ENCODE measurements around the gene KLK14.
A peak's percentile ranks its signal among the peaks of the same experiment; 100 is the strongest.

KLK14 gene, protein sequence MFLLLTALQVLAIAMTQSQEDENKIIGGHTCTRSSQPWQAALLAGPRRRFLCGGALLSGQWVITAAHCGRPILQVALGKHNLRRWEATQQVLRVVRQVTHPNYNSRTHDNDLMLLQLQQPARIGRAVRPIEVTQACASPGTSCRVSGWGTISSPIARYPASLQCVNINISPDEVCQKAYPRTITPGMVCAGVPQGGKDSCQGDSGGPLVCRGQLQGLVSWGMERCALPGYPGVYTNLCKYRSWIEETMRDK

DNA sequence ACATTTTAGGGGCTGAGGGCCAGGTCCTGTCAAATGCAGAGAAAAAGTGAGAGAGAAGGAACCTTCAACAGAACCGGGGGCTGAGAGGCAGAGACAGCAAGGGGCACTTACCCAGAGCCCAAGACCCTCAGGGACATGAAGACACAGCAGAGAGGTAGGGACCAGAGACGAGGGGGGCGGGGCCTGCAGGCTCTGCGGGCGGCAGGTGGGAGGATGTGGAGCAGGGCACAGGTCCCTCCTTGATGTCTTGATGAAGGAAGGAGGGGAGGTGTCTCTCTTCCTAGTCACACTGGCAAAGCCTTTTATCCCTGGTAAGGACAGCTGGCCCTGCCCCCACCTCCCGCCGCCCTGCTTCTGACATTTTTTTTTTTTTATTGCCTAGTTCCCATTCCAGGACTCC lies at the start of gene KLK14:
TSS of gene KLK14 (minus strand) at position 277 of the 400 bp plus-strand sequence. CDS start at position 4, 273 bp downstream.
- DNase-seq: no peak

DNA sequence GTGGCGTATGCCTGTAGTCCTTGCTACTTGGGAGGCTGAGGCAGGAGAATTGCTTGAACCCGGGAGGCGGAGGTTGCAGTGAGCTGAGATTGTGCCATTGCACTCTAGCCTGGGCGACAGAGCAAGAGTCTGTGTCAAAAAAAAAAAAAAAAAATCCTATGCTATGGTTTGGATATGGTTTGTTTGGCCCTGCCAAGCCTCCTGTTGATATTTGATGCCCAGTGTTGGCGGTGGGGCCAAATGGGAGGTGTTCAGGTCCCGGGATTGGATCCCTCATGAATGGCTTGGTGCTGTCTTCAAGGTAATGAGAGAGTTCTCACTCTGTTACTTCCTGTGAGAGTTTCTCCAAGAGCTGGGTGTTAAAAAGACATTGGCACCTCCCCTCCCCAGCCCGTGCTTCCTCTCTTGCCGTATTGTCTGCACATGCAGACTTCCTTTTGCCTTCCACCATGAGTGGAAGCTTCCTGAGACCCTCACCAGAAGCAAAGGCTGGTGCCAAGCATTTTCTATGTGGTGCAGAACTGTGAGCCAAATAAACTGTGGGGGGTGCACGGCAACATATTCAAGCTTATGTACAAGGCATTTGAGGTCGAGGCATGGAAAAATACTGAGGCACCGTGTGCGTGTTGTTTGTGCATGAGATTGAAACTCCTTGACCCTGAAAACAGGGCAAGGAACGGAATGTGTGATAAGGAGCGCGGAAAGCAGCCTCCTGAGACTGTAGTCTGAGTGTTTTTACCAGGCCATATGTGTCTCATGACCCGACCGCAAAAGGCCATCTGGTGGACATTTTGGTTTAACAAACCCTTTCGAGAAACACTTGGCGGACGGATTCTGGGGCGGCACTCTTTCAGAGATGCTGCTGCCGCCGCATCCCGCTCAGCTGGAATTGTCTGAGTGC lies 49.3 kb upstream of the KLK14 start:
- peak; percentile 33 for DNase-seq

DNA sequence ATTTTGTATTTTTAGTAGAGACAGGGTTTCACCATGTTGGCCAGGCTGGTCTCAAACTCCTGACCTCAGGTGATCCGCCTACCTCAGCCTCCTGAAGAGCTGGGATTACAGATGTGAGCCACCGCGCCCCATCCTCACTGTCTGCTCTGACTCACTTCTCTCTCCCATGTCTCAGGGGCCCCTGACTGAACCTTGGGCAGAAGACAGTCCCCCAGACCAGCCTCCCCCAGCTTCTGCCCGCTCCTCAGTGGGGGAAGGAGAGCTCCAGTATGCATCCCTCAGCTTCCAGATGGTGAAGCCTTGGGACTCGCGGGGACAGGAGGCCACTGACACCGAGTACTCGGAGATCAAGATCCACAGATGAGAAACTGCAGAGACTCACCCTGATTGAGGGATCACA lies 47.0 kb upstream of the KLK14 start:
- no peak for DNase-seq

DNA sequence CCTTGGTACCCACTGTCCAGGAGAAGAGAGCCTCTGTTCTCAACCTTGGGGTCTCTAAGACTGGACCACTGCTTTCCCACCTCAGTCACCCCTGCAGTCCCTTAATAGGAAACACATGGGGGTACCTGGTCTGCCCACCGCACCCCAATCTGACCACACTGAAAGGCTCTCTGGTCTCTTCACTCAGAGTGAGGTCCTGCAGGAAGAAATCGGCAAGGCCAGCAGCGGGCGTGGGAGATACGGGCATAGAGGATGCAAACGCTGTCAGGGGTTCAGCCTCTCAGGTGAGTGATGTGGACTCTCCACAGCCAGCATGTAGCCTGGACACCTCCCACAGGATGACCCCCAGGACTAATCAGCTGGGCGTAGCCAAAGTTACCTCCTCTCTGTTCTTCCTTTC lies 45.5 kb upstream of the KLK14 start:
- no peak for DNase-seq

DNA sequence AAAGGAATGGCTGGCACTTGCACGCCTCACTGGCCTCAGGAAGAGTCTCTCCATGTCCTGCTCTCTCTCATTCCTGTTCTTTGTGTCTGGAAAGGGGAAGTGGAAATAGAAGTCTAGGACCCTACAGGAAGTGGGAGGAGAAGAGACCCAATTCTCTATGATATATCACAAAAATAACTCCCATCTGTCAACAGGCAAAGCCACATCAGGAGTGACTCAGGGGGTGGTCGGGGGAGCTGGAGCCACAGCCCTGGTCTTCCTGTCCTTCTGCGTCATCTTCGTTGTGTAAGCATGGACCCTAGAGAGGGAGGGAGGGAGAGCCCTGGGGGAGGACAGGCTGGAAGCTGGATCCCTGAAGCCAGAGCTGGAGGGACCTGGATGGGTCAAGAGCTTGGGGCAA lies 45.1 kb upstream of the KLK14 start:
- no peak for DNase-seq

DNA sequence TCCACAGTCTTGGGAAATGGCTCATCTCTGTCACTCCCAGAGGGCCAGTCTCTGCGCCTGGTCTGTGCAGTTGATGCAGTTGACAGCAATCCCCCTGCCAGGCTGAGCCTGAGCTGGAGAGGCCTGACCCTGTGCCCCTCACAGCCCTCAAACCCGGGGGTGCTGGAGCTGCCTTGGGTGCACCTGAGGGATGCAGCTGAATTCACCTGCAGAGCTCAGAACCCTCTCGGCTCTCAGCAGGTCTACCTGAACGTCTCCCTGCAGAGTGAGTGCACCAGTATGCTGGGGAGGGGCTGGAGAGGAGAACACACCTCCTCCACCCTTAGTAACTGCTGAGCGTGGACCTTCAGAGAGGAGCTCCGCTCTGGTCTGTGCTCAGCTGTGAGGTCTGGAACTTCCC lies 44.3 kb upstream of the KLK14 start:
- no peak for DNase-seq

DNA sequence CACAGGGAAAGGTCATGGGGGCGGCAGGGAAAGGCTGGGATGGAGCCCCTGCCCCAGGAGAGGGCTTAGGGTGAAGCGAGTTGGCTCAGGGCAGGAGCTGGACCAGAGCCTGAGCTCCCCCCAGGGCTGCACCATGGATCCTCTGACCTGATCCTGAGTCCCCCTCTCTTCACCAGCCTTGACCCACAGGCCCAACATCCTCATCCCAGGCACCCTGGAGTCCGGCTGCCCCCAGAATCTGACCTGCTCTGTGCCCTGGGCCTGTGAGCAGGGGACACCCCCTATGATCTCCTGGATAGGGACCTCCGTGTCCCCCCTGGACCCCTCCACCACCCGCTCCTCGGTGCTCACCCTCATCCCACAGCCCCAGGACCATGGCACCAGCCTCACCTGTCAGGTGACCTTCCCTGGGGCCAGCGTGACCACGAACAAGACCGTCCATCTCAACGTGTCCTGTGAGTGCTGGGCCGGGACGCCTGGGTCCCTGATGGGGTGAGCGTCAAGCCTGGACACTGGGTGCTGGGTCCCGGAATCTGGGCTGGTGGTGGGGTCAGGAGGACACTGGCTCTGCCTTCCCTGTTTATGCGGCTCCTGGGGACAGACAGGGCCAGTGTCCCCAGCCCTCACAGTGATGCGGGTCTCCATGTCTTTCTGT lies 42.9 kb upstream of the KLK14 start:
- DNase-seq: no peak

DNA sequence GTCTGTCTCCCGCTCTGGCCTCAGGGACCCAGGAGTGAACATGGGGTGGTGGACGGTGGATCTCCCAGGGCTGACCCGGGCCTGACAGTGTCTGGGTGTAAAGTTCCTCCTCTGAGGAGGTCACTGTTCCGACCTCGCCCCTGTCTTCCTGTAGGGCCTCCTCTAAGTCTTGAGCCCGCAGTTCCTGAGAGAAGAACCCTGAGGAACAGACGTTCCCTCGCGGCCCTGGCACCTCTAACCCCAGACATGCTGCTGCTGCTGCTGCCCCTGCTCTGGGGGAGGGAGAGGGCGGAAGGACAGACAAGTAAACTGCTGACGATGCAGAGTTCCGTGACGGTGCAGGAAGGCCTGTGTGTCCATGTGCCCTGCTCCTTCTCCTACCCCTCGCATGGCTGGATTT lies 42.0 kb upstream of the KLK14 start, which contains the start of gene SIGLEC9:
TSS of gene SIGLEC9 (plus strand) at position 178 of the 400 bp plus-strand sequence. CDS start at position 247, 69 bp downstream.
- no peak for DNase-seq

DNA sequence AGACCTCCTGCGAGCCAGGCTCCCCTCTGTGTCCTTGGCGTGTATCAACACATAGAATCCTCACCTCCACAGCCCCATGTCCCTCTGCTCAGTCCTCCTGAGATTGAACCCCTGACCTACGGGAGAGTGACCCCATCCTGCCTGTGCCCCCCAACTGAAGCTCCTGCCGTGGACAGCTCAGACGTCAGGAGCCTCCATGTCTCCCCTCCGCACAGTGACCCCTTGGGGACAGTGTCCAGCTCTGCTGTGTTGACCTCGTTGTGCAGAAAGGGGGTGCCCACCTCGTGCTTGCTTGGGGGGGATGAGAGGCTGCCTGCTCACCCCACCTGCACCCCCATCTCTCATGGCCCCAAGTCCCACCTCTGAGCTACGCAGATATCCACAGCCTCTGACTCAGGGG lies 41.5 kb upstream of the KLK14 start:
- DNase-seq: no peak

DNA sequence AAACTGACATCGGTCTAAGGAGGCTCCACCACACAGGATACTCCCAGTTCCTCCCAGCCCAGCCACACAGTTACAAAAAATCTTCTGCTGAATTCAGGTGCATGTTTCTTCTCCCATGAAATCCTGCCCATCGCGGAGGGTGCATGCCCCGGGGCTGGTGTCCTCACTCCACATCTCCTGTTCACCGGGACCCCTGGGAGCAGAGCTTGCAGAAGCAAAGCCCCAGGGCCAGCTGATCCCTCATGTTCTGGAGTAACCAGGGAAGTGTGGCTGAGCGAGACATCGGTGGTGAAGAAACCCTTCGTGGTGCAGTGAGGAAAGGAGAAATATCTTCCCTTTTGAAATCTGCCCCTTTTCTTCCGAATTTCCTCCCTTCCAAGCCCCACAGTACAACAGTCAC lies 41.1 kb upstream of the KLK14 start:
- DNase-seq: no peak

DNA sequence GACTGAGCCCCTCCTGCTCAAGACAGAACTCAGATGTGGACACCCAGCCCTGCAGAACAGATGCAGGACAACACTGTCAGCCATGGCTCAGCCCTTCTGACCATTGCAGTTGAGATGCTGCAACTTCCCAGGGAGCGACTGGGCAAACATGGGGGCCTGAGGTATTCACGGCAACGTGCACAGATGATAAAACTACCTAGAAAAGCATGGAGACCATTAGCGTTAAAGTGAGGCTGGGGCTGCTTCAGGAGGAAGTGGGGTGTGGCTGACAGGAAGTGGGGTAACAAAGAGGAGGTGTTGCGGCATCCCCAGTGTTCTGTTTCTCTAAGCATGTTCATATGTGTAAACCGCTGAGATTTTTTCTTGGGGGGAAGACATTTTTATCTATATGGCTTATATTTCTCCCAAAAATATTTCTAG lies 40.7 kb upstream of the KLK14 start:
- DNase-seq: peak; percentile 41

DNA sequence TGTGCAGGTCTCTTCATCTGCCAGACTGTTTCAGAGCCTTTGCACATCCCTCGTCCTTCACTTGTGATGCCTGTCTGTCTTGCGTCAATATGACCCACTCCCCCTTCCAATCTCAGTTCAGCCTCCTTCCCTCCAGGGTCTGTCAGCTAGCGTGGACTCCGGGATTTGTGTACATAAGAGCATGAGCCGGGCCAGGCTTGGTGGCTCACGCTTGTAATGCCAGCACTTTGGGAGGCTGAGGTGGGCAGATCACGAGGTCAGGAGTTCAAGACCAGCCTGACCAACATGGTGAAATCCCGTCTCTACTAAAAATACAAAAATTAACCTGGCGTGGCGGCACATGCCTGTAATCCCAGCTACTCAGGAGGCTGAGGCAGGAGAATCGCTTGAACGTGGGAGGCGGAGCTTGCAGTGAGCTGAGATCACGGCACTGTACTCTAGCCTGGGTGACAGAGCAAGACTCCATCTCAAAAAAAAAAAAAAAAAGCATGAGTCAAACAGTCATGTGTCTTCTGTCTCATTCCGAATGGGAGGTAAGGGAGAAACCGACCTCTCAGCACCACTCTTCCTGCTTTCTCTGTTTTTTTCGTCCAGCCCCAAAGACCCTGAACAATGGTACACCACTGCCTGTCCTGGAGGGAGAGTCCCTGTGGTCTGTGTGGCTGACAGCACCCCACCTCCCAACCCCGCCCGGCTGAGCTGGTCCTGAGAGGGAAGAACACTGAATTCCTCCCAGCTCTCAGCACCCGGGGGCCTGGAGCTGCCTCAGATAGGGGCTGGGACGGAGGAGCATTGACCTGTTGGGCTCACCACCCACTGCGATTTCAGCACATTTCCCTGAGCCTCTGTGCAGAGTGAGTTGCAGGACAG lies 39.7 kb upstream of the KLK14 start:
- DNase-seq: no peak

DNA sequence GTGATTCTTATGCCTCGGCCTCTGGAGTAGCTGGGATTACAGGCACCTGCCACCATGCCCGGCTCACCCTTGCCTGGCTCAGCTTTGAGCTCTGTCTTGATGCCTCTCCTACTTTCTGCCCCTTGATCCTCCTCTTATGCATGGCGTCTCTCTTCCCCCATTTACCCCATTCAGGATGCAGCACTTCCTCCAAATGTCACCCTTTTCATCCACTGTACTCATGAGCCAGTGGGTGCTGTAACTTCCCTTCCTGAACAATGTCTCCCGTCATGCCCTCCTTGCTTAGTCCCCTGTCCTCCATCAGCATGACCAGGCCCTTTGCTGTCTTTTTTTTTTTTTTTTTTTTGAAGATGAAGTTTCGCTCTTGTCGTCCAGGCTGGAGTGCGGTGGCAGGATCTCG lies 38.6 kb upstream of the KLK14 start:
- DNase-seq: no peak

DNA sequence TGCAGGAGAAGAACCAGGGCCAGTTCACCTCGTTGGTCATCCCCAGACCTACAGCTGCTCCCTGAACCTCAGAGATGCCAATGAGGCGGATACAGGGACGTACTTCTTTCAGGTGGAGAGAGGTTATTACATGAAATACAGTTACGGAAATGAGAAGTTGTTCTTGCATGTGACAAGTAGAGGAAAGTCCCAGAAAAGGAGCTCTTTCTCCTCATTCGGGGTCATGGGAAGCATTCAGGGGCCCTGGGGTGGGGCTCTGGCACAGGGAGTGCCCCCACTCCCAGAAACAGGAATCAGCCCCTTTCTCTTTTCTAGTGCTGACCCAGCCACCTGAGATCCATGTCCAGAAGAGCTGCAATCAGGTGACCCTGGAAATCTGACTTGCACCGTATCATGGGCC lies 37.5 kb upstream of the KLK14 start:
- no peak for DNase-seq

DNA sequence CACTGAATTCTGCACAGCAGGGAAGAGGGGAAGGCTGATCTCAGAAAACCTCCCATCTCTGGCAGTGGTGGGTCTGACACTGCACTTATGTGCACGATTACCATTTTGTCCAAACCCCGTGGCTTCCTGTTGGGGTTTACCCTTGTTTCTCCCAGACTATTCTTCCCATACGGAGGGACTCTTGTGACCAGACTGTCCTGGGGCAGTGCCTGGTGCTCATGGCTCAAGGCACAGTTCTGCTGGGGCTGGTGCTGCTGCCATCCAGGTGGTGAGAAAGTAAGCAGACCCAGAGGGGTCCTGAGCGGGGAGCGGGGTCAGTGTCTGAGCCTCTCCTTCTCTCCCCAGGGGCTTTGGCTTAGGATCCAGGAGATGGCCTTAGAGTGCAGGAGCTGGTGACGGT lies 36.9 kb upstream of the KLK14 start:
- no peak for DNase-seq

DNA sequence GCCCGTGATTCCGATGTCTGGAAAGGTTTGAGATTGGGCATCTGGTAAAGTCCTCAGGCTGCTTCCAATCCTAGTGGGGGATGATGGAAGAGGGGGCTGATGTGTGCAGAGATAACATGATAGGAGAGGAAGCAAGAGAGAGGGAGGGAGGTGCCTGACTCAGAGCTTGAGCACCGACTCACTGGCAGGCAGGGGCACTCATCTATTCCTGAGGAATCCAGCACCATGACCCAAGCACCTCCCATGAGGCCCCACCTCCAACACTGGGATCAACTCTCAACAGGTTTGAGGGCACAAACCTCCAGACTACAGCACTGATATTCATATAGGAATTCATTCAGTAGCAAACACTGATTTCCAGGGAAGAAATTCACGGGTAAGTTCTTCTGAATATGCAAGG lies 36.4 kb upstream of the KLK14 start:
- no peak for DNase-seq

DNA sequence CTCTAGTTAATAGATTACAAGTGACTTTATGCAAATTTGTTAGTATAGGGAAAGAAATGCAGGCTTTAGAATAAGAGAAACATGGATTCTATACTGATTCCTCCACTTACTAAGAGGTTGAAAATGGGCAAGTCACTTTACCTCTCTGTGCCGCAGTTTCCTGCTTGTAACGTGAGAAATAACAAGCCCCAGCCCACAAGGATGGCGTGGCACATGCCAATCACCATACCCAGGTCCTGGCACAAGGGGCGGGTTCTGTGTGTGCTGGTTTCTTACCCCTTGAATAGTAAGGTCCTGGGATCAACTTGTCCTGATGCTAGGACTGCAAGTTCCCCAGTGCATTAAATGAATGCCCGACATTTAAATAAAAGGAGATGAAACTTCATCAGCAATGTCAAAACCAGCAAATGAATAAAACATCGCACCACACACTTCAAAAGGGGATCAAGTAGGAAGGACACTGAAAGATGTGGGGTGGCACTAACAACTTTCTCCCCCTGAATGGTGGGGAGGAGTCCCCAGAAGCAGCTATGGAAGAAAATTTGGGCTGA lies 34.1 kb upstream of the KLK14 start:
- no peak for DNase-seq

DNA sequence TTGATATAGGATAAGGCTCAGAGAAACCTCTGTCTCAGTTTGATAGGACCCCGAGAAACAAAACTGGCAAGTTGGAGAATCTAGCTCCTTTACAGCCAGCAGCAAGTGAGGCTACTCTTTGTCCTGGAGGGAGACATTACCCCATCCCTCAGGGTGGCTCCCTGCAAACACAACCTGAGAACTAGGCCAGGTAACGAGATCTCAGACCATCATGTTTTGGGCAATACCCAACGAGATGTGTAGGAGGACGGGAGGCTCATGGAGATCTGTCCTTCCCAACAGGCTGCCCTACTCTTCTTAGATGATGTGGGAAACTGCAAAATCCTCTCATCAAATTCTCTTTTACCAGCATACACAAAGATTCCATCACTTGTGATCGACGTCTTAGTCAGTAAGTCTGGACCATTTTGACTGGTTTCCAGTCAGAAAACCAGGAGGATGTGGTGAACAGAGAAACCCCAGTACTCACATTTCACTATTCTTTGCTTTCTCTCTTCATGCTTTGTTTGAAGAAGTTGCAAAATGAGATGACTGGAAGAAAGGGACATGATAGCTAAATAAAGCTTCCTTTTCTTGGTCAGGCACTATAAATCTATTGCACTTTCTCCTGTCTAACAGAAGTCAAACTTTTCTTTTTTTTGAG lies 31.5 kb upstream of the KLK14 start:
- no peak for DNase-seq

DNA sequence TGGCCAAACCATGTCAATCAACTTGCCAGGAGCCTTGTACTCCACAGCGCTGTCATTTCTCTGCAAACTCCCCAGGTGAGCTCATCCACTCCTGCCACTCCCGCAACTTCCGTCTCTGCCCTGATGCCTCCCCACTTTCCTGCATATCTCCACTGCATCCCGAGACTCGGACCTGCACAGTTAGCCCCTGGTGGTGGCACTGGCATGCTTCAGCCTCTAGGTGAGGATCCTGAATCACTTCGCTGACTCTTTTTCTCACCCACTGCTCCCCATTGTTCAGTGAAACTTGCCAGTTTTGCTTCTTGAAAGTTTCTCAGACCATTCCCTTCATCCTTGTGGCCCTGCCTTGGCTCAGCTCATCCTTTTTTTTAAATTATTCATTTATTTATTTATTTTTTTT lies 28.9 kb upstream of the KLK14 start:
- no peak for DNase-seq

DNA sequence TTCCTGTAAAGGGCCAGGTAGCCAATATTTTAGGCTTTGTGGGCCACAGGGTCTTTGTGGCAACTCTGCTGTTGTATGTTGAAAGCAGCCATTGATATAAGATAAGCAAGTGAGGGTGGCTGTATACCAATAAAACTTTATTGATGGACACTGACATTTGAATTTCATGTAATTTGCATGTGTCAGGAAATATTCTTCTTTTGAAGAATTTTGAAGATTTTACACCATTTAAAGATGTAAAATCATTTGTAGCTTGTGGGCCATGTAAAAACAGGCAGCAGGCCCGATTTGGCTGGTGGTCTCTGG lies 27.9 kb upstream of the KLK14 start:
- DNase-seq: no peak

DNA sequence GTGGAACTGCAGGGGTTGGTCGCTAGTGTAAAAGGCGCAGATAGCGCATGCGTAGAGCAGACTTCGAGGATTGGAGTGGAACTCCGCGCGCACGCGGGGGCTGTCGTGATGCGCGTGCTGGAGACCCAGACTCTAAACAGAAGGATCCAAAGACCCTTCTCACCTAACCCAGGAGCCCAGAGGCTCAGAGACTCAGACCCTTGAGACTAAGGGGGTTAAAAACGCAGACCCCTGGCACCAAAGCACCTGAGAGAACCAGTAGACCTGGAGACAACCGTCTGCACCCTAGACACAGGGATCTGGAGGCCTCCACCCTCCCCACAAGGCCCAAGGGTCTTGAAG lies 26.1 kb upstream of the KLK14 start:
- DNase-seq: no peak
